ENCODE data around the gene MUCL3.
"Not testable (repeated sequence)": the region's sequence is repeated elsewhere in the genome, so short reads cannot be mapped to it uniquely, and the experiment has no call there.

Gene MUCL3

GRCh38 chr6:30940361-30940986 lies at the start of gene MUCL3:
TSS of gene MUCL3 (plus strand) at chr6:30940973. CDS start at chr6:30941000, 27 bp downstream.
- DNase-seq: no peak

GRCh38 chr6:30891450-30891723 lies 49.4 kb upstream of the MUCL3 start:
- DNase-seq: no peak

GRCh38 chr6:30891816-30892538 lies 48.8 kb upstream of the MUCL3 start:
- DNase-seq: no peak

GRCh38 chr6:30893001-30893591 lies 47.7 kb upstream of the MUCL3 start:
- no peak for DNase-seq

- DNase-seq: no peak
Observed at GRCh38 chr6:30893666-30894065, 47.1 kb upstream of the MUCL3 start.

- DNase-seq: no peak
Observed at GRCh38 chr6:30894381-30894780, 46.4 kb upstream of the MUCL3 start.

GRCh38 chr6:30894935-30895334 lies 45.8 kb upstream of the MUCL3 start:
- DNase-seq: no peak

GRCh38 chr6:30895343-30895742 lies 45.4 kb upstream of the MUCL3 start:
- DNase-seq: no peak

- no peak for DNase-seq
Observed at GRCh38 chr6:30896541-30896940, 44.2 kb upstream of the MUCL3 start.

- DNase-seq: no peak
Observed at GRCh38 chr6:30897882-30898281, 42.9 kb upstream of the MUCL3 start.

- DNase-seq: no peak
Observed at GRCh38 chr6:30898750-30899360, 41.9 kb upstream of the MUCL3 start.

- no peak for DNase-seq
Observed at GRCh38 chr6:30900863-30901417, 39.8 kb upstream of the MUCL3 start.

GRCh38 chr6:30901436-30901835 lies 39.3 kb upstream of the MUCL3 start:
- DNase-seq: no peak

GRCh38 chr6:30902196-30902595 lies 38.6 kb upstream of the MUCL3 start:
- not testable (repeated sequence) for DNase-seq

- DNase-seq: no peak
Observed at GRCh38 chr6:30902709-30903108, 38.1 kb upstream of the MUCL3 start.

- DNase-seq: no peak
Observed at GRCh38 chr6:30903236-30903635, 37.5 kb upstream of the MUCL3 start.

- not testable (repeated sequence) for DNase-seq
Observed at GRCh38 chr6:30907290-30907757, 33.4 kb upstream of the MUCL3 start.

- peak; percentile 99 for DNase-seq
Observed at GRCh38 chr6:30907758-30908591, 32.8 kb upstream of the MUCL3 start, which contains the start of gene GTF2H4. TSS of gene GTF2H4 (plus strand) at chr6:30908207.

GRCh38 chr6:30908700-30909099 lies 32.1 kb upstream of the MUCL3 start:
- DNase-seq: no peak

- not testable (repeated sequence) for DNase-seq
Observed at GRCh38 chr6:30910473-30910872, 30.3 kb upstream of the MUCL3 start.

GRCh38 chr6:30912746-30913520 lies 27.8 kb upstream of the MUCL3 start:
- no peak for DNase-seq

GRCh38 chr6:30913721-30914075 lies 27.1 kb upstream of the MUCL3 start:
- DNase-seq: no peak
